Activated T-cell treated with anti-CD3 and anti-CD28 coated beads, Interleukin-2, amount 50 U/mL, for 4 hours (primary cell): ENCODE results near the gene NUP85. TPM values are rescaled to one million over a fixed set of nuclear protein-coding genes. Genes with fewer than 3 reads are reported as not detected.

Experiments used
- ATAC-seq, 2 donors: fragments of 200-7000 bp; cut with Tn5 transposase; one replicate each; pipeline ENCODE4 v1.10.0; 2021
- DNase-seq: peaks from one replicate; pipeline ENCODE4 v3.0.0-alpha.2; 2020
- H3K27me3 Mint-ChIP-seq: one replicate; pipeline ENCODE4 v1.8.0; 2021; ENCODE audit warnings: low read depth, mixed read lengths
- H3K36me3 Mint-ChIP-seq: one replicate; pipeline ENCODE4 v1.8.0; 2022; ENCODE audit warnings: mixed read lengths; ENCODE audit not compliant: insufficient read depth
- H3K4me1 Mint-ChIP-seq: one replicate; pipeline ENCODE4 v1.8.0; 2021; ENCODE audit warnings: low read depth, mixed read lengths
- H3K4me3 Mint-ChIP-seq: one replicate; pipeline ENCODE4 v1.8.0; 2021; ENCODE audit warnings: mild to moderate bottlenecking, moderate library complexity, mixed read lengths
- H3K9me3 Mint-ChIP-seq: one replicate; pipeline ENCODE4 v1.8.0; 2021; ENCODE audit warnings: mixed read lengths
- total RNA-seq, 3 donors: library from RNA; stranded (reverse); gene quantifications; one replicate each; pipeline ENCODE4 v1.2.1, GENCODE V29; 2021

Gene NUP85
- total RNA-seq, 3 donors from 2014 or later: 115 to 137 (median 125) TPM

DNA sequence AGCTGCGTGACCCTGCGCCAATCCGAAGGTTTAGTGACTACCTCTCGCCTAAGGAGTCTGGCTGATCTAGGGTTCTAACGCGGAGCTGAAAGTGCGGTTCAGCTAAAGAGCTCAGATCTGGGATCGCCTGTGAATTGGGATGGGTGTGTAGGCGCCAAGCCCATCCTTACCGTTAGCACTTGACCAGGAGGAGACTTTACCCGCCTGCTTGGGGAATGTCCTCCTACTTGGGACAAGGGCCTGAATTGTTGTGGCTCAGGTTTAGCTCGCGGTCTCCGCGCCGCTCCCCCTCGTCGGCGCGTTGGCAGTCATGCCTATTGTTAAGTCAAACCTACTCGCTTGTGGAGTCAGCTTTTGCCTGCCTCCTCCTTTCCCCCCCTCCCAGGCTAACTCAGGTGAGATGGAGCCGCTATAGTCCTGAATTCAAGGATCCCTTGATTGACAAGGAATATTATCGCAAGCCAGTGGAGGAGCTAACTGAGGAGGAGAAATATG is 56.7 kb downstream of the NUP85 start:
- DNase-seq (no peak), ATAC-seq (peak in 1 of 2 donors; percentile 10)
- no peaks in the 10 kb centered on the region for H3K9me3 Mint-ChIP-seq
- H3K4me3 Mint-ChIP-seq: peak overlapping the region; percentile 91
- H3K4me1 Mint-ChIP-seq: peaks cover 44% of the 10 kb centered on the region
- H3K36me3 Mint-ChIP-seq: peaks cover 17% of the 10 kb centered on the region
- no peaks in the 10 kb centered on the region for H3K27me3 Mint-ChIP-seq

DNA sequence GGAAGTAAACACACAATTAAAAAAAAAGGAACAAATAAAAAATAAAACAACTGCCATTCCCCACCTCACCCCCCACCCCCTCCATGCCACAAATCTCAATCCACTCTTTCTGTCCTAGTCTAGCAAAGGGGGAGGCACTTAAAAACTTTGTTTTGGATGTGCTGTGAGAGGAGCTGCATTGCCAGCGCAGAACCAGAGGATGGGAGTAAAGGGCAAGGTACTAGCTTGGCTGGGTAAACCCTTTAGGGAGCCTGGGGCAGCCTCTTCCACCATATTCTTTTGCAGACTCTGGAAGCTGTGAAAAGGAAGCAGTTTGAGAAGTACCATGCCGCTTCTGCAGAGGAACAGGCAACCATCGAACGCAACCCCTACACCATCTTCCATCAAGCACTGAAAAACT is 57.6 kb downstream of the NUP85 start:
- Mint-ChIP-seq H3K4me3 (peak overlapping the region; percentile 91), H3K36me3 (peaks cover 17% of the 10 kb centered on the region), H3K27me3 (no peaks in the 10 kb centered on the region), H3K4me1 (peaks cover 37% of the 10 kb centered on the region), H3K9me3 (no peaks in the 10 kb centered on the region)
- DNase-seq (no peak), ATAC-seq (no peak)

GRCh38 chr17:75265614-75266315 is 60.3 kb downstream of the NUP85 start:
- DNase-seq (no peak), ATAC-seq (no peak)
- H3K4me1 Mint-ChIP-seq: peaks cover 26% of the 10 kb centered on the region
- no peaks in the 10 kb centered on the region for H3K9me3 Mint-ChIP-seq
- peaks cover 13% of the 10 kb centered on the region for H3K36me3 Mint-ChIP-seq
- H3K27me3 Mint-ChIP-seq: no peaks in the 10 kb centered on the region
- H3K4me3 Mint-ChIP-seq: no peak overlapping the region

- peaks cover 13% of the 10 kb centered on the region for H3K36me3 Mint-ChIP-seq
- H3K4me3 Mint-ChIP-seq: no peak overlapping the region
- H3K9me3 Mint-ChIP-seq: no peaks in the 10 kb centered on the region
- H3K27me3 Mint-ChIP-seq: no peaks in the 10 kb centered on the region
- ATAC-seq: no peak
- H3K4me1 Mint-ChIP-seq: peaks cover 26% of the 10 kb centered on the region
- no peak for DNase-seq
Observed at GRCh38 chr17:75266316-75267152, 61.1 kb downstream of the NUP85 start.

DNA sequence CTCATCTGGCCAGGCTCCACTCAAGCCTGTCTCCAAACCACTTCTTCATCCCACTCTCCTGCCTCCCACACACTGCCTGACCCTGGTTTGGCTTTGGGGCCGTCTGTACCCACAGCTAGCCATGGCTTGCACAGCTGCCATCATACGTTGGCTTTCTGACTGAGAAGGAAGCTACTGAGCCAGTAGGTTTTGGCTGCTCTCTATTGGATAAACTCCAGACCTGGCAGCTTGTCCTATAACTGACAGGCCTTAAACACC is 61.6 kb downstream of the NUP85 start:
- peaks cover 15% of the 10 kb centered on the region for H3K36me3 Mint-ChIP-seq
- peaks cover 30% of the 10 kb centered on the region for H3K4me1 Mint-ChIP-seq
- no peaks in the 10 kb centered on the region for H3K9me3 Mint-ChIP-seq
- no peak overlapping the region for H3K4me3 Mint-ChIP-seq
- DNase-seq: no peak
- no peak for ATAC-seq
- no peaks in the 10 kb centered on the region for H3K27me3 Mint-ChIP-seq

GRCh38 chr17:75267411-75268232 is 62.1 kb downstream of the NUP85 start:
- no peaks in the 10 kb centered on the region for H3K27me3 Mint-ChIP-seq
- no peak for ATAC-seq
- peaks cover 11% of the 10 kb centered on the region for H3K36me3 Mint-ChIP-seq
- H3K4me3 Mint-ChIP-seq: no peak overlapping the region
- H3K4me1 Mint-ChIP-seq: peaks cover 28% of the 10 kb centered on the region
- H3K9me3 Mint-ChIP-seq: no peaks in the 10 kb centered on the region
- no peak for DNase-seq

GRCh38 chr17:75269844-75270217 is 64.4 kb downstream of the NUP85 start:
- no peak for DNase-seq
- Mint-ChIP-seq H3K9me3 (no peaks in the 10 kb centered on the region), H3K4me3 (peak overlapping the region; percentile 85), H3K36me3 (peaks cover 14% of the 10 kb centered on the region), H3K27me3 (no peaks in the 10 kb centered on the region), H3K4me1 (peaks cover 31% of the 10 kb centered on the region)
- ATAC-seq: no peak

DNA sequence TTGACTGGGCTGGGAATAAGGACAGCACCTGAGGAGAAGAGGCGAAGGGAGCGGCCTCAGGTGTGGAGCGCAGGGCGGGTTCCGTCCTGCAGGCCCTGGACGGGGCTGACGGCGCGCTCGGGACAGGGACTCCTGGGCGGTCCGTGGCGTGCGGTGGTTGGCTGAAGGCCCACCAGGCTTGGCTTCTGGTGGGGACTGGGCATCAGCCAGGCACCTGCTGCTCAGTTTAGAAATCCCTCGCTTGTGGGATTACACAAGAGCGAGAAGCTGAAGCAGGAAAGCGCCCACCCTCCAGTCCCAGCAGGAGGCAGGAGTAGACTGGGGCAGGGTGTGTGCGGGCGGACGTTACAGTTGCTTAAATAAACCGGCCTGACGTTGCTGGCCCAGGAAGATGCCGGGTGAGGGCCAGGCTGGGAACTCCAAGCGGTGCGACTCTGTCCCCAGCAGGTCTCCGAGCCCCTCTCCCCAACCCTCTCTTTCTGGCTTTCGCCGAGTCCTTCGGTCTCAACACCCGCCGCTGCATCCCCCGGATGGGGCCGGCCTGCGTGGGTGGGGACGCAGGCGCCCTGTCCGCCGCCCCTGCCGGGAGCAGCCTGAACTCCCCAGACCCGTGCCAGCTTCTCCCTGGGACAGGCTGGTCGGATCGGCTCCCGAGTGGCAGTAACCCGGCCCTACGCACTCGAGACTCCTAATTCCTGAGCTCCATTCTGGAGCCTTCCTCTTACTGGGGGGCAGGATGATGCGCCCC is 64.9 kb downstream of the NUP85 start:
- Mint-ChIP-seq H3K4me3 (peak overlapping the region; percentile 85), H3K27me3 (no peaks in the 10 kb centered on the region), H3K36me3 (peaks cover 17% of the 10 kb centered on the region), H3K9me3 (no peaks in the 10 kb centered on the region), H3K4me1 (peaks cover 33% of the 10 kb centered on the region)
- DNase-seq (peak; percentile 30), ATAC-seq (peak; percentile 28 to 44)

DNA sequence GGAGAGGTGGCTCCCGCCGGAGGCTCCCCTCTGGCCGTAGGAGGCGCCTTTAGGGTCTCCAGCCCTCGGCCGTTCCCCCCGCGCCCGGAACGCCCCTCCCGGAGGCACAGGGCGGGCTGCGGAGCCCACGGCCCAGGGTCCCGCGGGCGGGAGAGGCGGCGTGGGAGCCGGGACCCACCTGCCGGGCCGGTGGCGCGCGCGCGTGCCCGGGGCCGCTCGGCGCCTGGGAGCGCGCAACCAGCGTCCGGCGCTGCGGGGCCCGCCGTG is 65.4 kb downstream of the NUP85 start, which contains the start of gene MIF4GD:
TSS of gene MIF4GD (minus strand) at position 266 of the 267 bp plus-strand sequence. CDS start 1,036 bp downstream, outside the sequence.
- Mint-ChIP-seq H3K4me1 (peaks cover 33% of the 10 kb centered on the region), H3K27me3 (no peaks in the 10 kb centered on the region), H3K36me3 (peaks cover 19% of the 10 kb centered on the region), H3K9me3 (no peaks in the 10 kb centered on the region), H3K4me3 (peak within 1 kb of the TSS; percentile 88)
- no peak for DNase-seq
- peak in 1 of 2 donors; percentile 24 for ATAC-seq

DNA sequence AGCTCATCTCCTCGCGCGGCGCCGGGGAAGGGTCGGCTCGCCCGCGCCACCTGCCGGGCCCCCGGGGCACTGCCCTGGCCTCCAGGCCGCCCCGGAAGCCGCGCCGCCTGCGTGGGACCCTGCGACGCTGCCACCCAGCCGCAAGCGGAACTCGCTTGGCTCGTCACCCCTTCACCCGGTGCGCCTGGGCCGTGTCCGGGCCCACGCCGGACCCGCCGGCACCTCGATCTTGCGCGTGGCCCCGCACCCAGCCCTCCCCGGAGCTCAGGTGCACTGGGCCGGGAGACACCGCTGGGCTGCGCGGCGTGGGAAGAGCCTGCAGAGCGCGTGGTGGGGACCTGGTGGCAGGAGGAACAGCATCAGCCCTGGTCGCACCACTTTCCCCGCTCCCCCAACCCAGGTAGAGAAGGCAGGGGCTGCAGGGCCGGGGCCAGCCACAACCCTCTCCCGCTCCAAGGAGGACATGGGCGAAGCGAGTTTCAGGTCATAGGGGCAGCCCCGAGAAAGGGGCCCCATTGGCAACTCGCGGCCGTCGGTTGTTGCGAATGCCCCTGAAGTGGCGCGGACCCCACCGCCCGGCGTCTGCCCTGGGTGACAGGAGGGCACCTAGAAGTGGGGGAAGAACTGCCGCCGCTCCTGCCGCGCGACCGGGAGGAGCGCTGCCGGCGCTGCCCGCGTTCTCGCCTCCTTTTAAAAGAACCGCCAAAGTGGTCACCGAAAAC is 65.9 kb downstream of the NUP85 start:
- peak; percentile 87 for DNase-seq
- Mint-ChIP-seq H3K9me3 (no peaks in the 10 kb centered on the region), H3K4me1 (peaks cover 33% of the 10 kb centered on the region), H3K4me3 (peak overlapping the region; percentile 88), H3K36me3 (peaks cover 18% of the 10 kb centered on the region), H3K27me3 (no peaks in the 10 kb centered on the region)
- ATAC-seq: peak; percentile 88

DNA sequence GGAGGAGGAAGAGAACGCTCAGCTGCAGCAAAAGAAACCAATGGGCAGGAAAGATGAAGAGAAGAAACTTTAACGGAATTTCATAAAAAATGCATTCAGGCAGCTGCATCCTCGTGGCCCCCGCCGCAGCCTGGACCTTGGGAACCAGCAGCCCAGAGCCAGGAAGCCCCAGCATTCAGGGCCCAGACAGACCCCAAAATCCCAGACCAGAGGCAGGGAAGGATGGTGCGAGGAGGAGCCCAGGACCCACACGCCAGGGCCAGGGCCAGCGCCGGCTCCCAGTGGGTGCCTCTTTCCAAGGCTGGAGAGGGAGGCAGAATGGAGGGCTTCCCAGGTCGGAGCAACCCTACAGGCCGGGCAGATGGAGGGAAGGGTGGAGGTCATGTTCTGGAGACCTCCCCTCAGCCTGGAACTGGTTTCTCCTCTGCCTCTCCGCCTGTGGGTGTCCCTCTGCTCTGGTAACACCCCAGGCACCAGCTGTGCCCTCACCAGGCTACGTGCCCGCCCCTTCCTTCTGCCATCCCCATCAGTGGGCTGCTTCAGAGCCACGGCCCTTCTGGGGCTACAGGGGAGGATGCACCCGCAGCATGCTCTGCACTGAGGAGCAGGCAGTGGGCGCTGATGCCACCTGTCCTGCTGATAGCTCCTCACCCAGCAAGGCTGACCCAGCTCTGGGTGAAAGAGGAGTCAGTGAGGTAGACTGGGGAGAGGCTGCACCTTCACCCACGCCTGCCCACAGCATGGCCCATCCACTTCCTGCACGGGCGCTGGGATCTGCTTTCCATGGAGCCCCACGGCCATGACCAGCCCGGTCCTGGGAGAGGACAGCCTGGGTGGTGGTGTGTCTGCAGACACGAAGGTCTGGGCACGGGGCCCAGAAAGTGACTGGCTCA is 66.7 kb downstream of the NUP85 start:
- ATAC-seq: no peak
- no peak for DNase-seq
- Mint-ChIP-seq H3K4me1 (peaks cover 33% of the 10 kb centered on the region), H3K36me3 (peaks cover 14% of the 10 kb centered on the region), H3K9me3 (no peaks in the 10 kb centered on the region), H3K27me3 (no peaks in the 10 kb centered on the region), H3K4me3 (peak overlapping the region; percentile 88)

- no peak for DNase-seq
- Mint-ChIP-seq H3K9me3 (no peaks in the 10 kb centered on the region), H3K4me1 (peaks cover 33% of the 10 kb centered on the region), H3K27me3 (no peaks in the 10 kb centered on the region), H3K4me3 (peak overlapping the region; percentile 88), H3K36me3 (peaks cover 14% of the 10 kb centered on the region)
- ATAC-seq: no peak
Observed at GRCh38 chr17:75272848-75273184, 67.3 kb downstream of the NUP85 start.
